NCI-H146 treated with DMSO at 0.1 percent for 48 hours (cell line): ENCODE measurements around the gene PHF23.

Source experiments
- DNase-seq: peaks from one replicate; lab custom pipeline; 2025; ENCODE audit not compliant: unreplicated experiment; lab: John Stamatoyannopoulos, UW

The PHF23 gene

GRCh38 chr17:7207120-7208001, 31.9 kb downstream of the PHF23 start:
- no peak for DNase-seq

DNA sequence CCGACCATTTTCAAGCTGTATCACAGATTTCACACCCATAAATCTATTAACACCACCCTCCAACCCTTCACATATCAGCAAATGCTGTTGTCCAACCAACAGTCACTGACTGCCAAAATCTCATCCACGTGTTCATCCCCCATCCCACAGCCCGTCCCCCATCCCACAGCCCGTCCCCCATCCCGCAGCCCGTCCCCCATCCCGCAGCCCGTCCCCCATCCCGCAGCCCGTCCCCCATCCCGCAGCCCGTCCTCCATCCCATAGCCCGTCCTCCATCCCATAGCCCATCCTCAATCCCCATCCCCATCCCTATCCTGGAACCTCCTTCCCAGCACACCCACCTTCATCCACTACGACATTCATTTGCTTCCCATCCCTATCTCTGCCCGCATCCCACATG, 33.7 kb downstream of the PHF23 start:
- DNase-seq, result no peak

DNA sequence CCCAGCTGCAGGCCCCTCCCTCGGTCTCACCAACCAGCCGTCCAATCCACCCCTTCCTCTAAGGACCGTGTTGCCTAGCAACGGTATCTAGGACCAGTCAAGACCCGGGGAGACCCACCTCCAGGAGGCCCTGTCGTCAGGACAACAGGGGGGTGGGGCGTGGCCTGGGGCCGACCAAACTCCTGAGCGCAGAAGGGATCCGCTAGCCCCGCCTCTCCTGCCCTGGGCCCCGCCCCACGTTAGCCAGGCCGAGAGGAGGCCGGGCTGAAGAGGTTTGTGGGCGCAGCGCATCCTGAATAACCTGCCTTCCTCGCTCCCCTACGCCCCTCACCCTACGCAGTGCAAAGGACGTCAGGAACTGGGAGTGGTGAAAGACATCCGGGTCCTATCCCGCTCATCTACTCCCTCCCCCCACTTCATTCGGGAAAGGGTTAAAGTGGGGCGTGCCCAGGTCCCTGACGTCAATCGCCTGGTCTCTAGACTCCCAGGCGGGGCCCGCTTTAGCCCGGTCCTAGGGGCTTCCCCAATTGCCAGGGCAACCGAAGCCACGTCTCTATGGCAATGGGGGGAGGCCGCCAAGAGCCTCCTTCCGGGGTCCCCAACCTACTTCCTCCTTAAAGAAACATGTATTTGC, 34.3 kb downstream of the PHF23 start:
- peak; percentile 85 for DNase-seq

- DNase-seq, result no peak
Measured at GRCh38 chr17:7204336-7204735, 34.9 kb downstream of the PHF23 start.

- DNase-seq, result no peak
Measured at GRCh38 chr17:7203391-7203790, 35.9 kb downstream of the PHF23 start.

- DNase-seq, result no peak
Measured at GRCh38 chr17:7196651-7197401, 42.4 kb downstream of the PHF23 start.

DNA sequence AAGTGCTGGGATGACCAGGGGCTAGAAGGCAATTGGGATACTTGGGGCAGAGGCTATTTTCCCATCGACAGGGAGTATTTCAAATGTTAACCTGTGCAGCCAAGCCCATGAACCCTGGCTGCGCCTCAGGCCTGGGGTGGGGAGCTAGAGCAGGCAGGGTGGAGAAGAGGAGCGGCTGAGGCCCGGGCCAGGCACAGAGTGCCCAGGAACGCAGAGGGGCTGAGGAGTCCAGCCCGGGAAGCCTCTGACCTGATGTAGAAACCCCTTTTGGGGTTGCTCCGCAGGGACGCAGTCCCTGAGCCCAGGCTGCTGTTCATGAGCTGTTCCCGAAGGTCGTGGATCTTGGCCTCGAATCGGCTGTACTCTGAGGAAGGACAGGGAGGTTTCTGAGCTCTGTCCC, 43.3 kb downstream of the PHF23 start:
- no peak for DNase-seq

DNA sequence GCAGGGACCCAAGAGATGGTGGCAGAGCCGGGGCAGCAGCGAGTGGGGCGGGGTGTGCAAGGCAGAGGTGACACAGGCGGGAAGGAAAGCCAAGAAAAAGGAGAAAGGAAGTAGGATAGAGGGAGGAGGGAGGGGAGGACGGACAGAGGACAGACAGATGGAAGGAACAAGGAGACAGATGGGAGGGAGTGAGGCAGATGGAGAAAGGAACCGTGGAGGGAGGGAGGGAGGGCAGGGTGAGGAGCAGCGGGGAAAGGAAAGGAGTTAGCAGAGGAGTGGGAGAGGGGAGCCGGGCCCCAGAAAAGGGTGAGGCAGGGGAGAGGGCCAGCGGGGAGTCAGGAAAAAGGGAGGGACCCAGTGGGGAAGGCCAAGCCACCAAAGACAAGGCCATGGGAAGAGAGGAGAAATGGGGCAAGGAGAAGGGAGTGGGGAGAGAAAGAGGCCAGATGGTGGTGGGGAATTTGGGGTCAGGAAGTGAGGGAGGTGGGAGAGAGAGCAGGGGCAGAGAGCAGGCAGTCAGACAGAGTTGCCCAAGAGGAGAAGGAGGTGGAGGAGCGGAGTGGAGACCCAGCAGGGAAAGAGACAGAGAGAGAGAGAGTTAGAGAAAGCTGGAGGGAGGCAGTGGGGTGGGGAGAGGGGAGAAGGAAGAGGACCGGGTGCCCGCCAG, 46.9 kb downstream of the PHF23 start:
- DNase-seq, result no peak

- DNase-seq, result no peak
Measured at GRCh38 chr17:7191571-7192270, 47.5 kb downstream of the PHF23 start.

DNA sequence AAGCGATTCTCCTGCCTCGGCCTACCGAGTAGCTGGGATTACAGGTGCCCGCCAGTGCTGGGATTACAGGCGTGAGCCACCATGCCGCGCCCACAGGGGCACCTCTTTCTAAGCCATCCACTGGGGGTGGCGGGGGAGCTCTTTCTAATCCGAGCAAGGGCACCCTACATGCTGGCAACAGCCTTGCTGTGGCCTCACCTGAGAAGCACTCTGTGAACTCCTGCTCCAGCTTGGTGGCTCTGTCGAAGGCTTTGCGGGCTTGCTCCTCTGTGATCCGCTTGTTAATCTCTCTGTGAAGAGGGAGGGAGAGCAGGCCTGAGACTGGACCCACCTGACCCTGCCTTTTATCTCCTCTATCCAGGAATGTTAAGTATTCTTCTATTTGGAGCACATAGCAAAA, 48.2 kb downstream of the PHF23 start:
- no peak for DNase-seq

GRCh38 chr17:7190276-7190917, 48.9 kb downstream of the PHF23 start:
- no peak for DNase-seq

DNA sequence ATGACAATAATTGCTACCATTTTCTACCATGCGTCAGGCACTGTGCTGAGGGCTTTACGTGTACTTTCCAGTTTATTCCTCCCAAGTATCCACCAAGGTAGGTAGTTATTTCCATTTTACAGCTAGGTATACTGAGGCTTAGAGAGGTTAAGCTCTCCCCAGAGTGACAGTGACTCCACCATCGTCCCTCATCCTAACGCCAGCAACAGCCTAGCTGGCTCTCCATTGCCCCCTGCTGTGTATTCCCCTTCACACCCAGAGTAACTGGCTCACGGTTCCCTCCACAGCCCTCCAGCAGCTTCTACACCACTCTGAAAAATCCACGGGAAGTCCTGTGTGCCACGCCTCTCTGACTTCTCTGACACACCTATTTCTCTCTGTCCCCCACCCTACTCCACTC, 53.0 kb downstream of the PHF23 start:
- no peak for DNase-seq
